GM23248 (cell line): ENCODE data around the gene IMPACT. TPM values are rescaled to one million over a fixed set of nuclear protein-coding genes. Genes with fewer than 3 reads are reported as not detected.

Experiments
- DNase-seq: peaks from one replicate; pipeline ENCODE4 v3.0.0-alpha.2; 2015
- H2AFZ ChIP-seq: fragments of 200-600 bp; sonication (generic); 2 replicates; pipeline ENCODE4 v1.6.1; 2016; ENCODE audit warnings: antibody characterized with exemption
- H3F3A ChIP-seq: fragments of 200-600 bp; sonication (generic); 2 replicates; pipeline ENCODE4 v1.6.1; 2016; ENCODE audit warnings: mild to moderate bottlenecking, antibody characterized with exemption, mixed run types; ENCODE audit not compliant: insufficient read depth
- H3K27ac ChIP-seq: fragments of 200-600 bp; sonication (generic); 2 replicates; pipeline ENCODE4 v1.5.1; 2016; ENCODE audit warnings: mild to moderate bottlenecking
- H3K27me3 ChIP-seq: fragments of 200-600 bp; sonication (generic); replicated peaks from 2 replicates; pipeline ENCODE4 v1.6.1; 2016; ENCODE audit warnings: mild to moderate bottlenecking; ENCODE audit not compliant: insufficient read depth
- H3K36me3 ChIP-seq: fragments of 200-600 bp; sonication (generic); 2 replicates; pipeline ENCODE4 v1.6.1; 2016; ENCODE audit warnings: low read depth, mild to moderate bottlenecking
- H3K4me1 ChIP-seq: fragments of 200-600 bp; sonication (generic); 2 replicates; pipeline ENCODE4 v1.6.1; 2016; ENCODE audit warnings: mild to moderate bottlenecking; ENCODE audit not compliant: insufficient read depth
- H3K4me2 ChIP-seq: fragments of 200-600 bp; sonication (generic); one replicate; pipeline ENCODE4 v1.6.1; 2016; ENCODE audit warnings: mild to moderate bottlenecking; ENCODE audit not compliant: unreplicated experiment
- H3K4me3 ChIP-seq: fragments of 200-600 bp; sonication (generic); 2 replicates; pipeline ENCODE4 v1.5.1; 2016; ENCODE audit warnings: mild to moderate bottlenecking
- H3K79me2 ChIP-seq: fragments of 200-600 bp; sonication (generic); 2 replicates; pipeline ENCODE4 v1.6.1; 2016; ENCODE audit warnings: mild to moderate bottlenecking; ENCODE audit not compliant: insufficient read depth
- H3K9ac ChIP-seq: fragments of 200-600 bp; sonication (generic); 2 replicates; pipeline ENCODE4 v1.6.1; 2016; ENCODE audit warnings: mild to moderate bottlenecking
- H3K9me2 ChIP-seq: fragments of 200-600 bp; sonication (generic); 2 replicates; pipeline ENCODE4 v1.6.1; 2016; ENCODE audit warnings: mixed run types, mild to moderate bottlenecking, moderate library complexity; ENCODE audit not compliant: insufficient read depth
- H3K9me3 ChIP-seq: fragments of 200-600 bp; sonication (generic); one replicate; pipeline ENCODE4 v1.6.1; 2017; ENCODE audit warnings: low read depth
- H4K20me1 ChIP-seq: fragments of 200-600 bp; sonication (generic); 2 replicates; pipeline ENCODE4 v1.6.0; 2016; ENCODE audit not compliant: insufficient read depth
- EZH2 ChIP-seq: fragments of 200-600 bp; sonication (generic); IDR thresholded peaks from 2 replicates; pipeline ENCODE4 v1.6.1; 2018; ENCODE audit warnings: antibody characterized with exemption, mild to moderate bottlenecking; ENCODE audit not compliant: insufficient read depth, poor library complexity, severe bottlenecking
- EZH2phosphoT487 ChIP-seq: fragments of 200-600 bp; sonication (generic); IDR thresholded peaks from 2 replicates; pipeline ENCODE4 v1.6.1; 2018; ENCODE audit warnings: antibody characterized with exemption, moderate library complexity, mild to moderate bottlenecking, low read depth; ENCODE audit not compliant: insufficient read depth
- WGBS, 2 experiments: methylation state at CpG; one replicate each; pipeline ENCODE4 v1.1.6; 2015 to 2017; ENCODE audit warnings: low lambda C conversion rate in 2 of 2, low coverage in 1 of 2; ENCODE audit errors: missing lambda C conversion rate in 2 of 2; 5-methylcytosine and 5-hydroxymethylcytosine counted together
- in situ Hi-C: fragments of 300-500 bp; cut with MboI; formaldehyde crosslinking; loops from 2 replicates; pipeline ENCODE4 v1.15.0; 2020
- polyA plus RNA-seq: library from polyadenylated mRNA; unstranded; fragments of >200 nt; fragmentation: Nextera tagmentation; extraction: Ambion mirVana; gene quantifications from 2 replicates; pipeline ENCODE4 v1.2.1, GENCODE V29; 2016
- total RNA-seq: library from RNA; depleted of rRNA; stranded (reverse); fragments of >200 nt; shearing (Covaris generic); gene quantifications from 2 replicates; pipeline ENCODE4 v1.2.3, GENCODE V29; 2014

The IMPACT gene
- total and polyA plus RNA-seq, 2 experiments from 2014 or later, result 43.2 to 61.5 TPM

DNA sequence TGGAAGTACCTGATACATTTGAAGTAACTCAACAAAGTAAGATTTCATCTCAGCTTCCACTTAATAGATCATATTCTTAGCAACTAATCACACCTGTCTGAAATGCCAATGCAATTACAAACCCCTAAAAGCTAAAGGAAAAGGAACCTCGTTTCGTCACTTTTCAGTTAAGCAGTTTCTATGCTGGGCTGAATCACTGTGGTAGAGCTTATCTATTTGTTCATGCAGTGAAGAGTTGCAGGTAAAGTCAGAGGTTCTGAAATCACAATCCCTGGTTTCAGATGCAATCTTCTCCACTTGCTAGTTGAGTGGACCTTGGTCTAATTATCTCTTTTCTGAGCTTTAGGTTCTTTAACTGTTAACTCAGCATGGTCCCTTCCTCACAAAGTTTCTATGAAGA is 40.3 kb downstream of the IMPACT start:
- Histone ChIP-seq H3K27me3 (no peaks in the 10 kb centered on the region), H3K4me1 (no peaks in the 10 kb centered on the region), H3K27ac (no peak overlapping the region), H3K4me2 (no peak overlapping the region), H3K9me3 (no peaks in the 10 kb centered on the region), H3K4me3 (no peak overlapping the region), H4K20me1 (no peaks in the 10 kb centered on the region), H3F3A (no peaks in the 10 kb centered on the region), H3K9ac (no peak overlapping the region), H3K36me3 (no peaks in the 10 kb centered on the region), H3K9me2 (no peaks in the 10 kb centered on the region), H2AFZ (no peak overlapping the region), H3K79me2 (no peaks in the 10 kb centered on the region)
- 29 to 36% methylated on average over 2 of the region's 2 CpGs for WGBS, 2 experiments
- in situ Hi-C loops, result no loop called here
- TF ChIP-seq EZH2 (no peak), EZH2phosphoT487 (no peak)
- DNase-seq, result no peak

GRCh38 chr18:24470022-24470618 is 43.6 kb downstream of the IMPACT start:
- WGBS, 2 experiments, result 86 to 94% methylated on average over 3 of the region's 3 CpGs

DNA sequence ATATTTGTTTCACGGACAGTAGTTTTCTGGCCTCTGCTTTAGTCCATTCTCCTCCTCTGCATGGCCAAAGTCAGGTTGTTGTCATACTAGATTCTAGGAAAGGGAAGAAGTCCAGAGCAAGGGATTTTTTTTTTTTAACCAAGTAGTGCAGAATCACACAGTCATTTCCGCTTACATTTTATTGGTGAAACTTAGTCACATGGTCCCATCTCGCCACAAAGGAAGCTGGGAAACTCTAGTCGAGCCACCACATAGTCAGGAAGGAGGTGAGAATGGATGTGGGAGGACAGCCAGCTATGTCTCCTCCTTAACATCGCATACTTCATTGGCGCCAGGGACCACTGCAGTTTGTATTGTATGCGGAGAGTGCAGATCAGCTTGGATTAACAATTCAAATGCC is 44.3 kb downstream of the IMPACT start:
- Histone ChIP-seq H3K79me2 (no peaks in the 10 kb centered on the region), H3F3A (no peaks in the 10 kb centered on the region), H2AFZ (no peak overlapping the region), H3K4me1 (no peaks in the 10 kb centered on the region), H3K27ac (no peak overlapping the region), H3K9me2 (no peaks in the 10 kb centered on the region), H3K4me2 (no peak overlapping the region), H3K36me3 (no peaks in the 10 kb centered on the region), H3K9me3 (no peaks in the 10 kb centered on the region), H3K27me3 (no peaks in the 10 kb centered on the region), H4K20me1 (no peaks in the 10 kb centered on the region), H3K4me3 (no peak overlapping the region), H3K9ac (no peak overlapping the region)
- DNase-seq, result no peak
- in situ Hi-C loops, result no loop called here
- 88 to 90% methylated on average over 7 of the region's 7 CpGs for WGBS, 2 experiments
- no peak for TF ChIP-seq EZH2
- no peak for TF ChIP-seq EZH2phosphoT487

More at GRCh38 chr18:24470022-24470618, 43.6 kb downstream of the IMPACT start:
- Histone ChIP-seq H3K9me2 (no peaks in the 10 kb centered on the region), H3K27me3 (no peaks in the 10 kb centered on the region), H2AFZ (no peak overlapping the region), H3K79me2 (no peaks in the 10 kb centered on the region), H4K20me1 (no peaks in the 10 kb centered on the region), H3K27ac (no peak overlapping the region), H3K4me3 (no peak overlapping the region), H3K36me3 (no peaks in the 10 kb centered on the region), H3K4me2 (no peak overlapping the region), H3F3A (no peaks in the 10 kb centered on the region), H3K9me3 (no peaks in the 10 kb centered on the region), H3K4me1 (no peaks in the 10 kb centered on the region), H3K9ac (no peak overlapping the region)
- TF ChIP-seq EZH2phosphoT487, result no peak
- no peak for TF ChIP-seq EZH2
- in situ Hi-C loops, result no loop called here
- no peak for DNase-seq

DNA sequence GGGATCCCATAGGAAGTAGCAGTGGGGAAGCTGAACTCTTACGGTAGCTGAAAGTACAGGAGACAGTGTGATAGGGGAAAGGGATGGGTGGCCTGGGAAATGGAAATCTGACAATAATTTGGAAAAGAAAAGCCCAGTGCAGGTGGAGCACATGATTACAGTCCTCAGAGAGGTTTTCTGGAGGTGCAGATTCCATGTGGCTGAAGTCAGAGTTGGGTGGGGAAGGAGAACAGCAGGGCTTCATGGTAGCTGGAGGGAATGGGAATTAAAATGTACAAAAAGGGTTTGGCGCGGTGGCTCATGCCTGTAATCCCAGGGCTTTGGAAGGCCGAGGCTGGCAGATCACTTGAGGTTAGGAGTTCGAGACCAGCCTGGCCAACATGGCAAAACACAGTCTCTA is 46.1 kb downstream of the IMPACT start:
- no peaks in the 10 kb centered on the region for H3K4me1 ChIP-seq
- H3K79me2 ChIP-seq, result no peaks in the 10 kb centered on the region
- H2AFZ ChIP-seq, result no peak overlapping the region
- 87 to 94% methylated on average over 5 of the region's 5 CpGs for WGBS, 2 experiments
- H3F3A ChIP-seq, result no peaks in the 10 kb centered on the region
- H4K20me1 ChIP-seq, result no peaks in the 10 kb centered on the region
- no peaks in the 10 kb centered on the region for H3K27me3 ChIP-seq
- H3K36me3 ChIP-seq, result no peaks in the 10 kb centered on the region
- no peaks in the 10 kb centered on the region for H3K9me2 ChIP-seq
- H3K27ac ChIP-seq, result no peak overlapping the region
- H3K9ac ChIP-seq, result no peak overlapping the region
- no peak overlapping the region for H3K4me2 ChIP-seq
- in situ Hi-C loops, result no loop called here
- no peaks in the 10 kb centered on the region for H3K9me3 ChIP-seq
- H3K4me3 ChIP-seq, result no peak overlapping the region
- TF ChIP-seq EZH2phosphoT487 (no peak), EZH2 (no peak)
- DNase-seq, result no peak

GRCh38 chr18:24474406-24474805 is 47.9 kb downstream of the IMPACT start:
- Histone ChIP-seq H3K79me2 (no peaks in the 10 kb centered on the region), H3F3A (no peaks in the 10 kb centered on the region), H3K9me3 (no peaks in the 10 kb centered on the region), H3K4me3 (no peak overlapping the region), H4K20me1 (no peaks in the 10 kb centered on the region), H3K9me2 (no peaks in the 10 kb centered on the region), H2AFZ (no peak overlapping the region), H3K36me3 (no peaks in the 10 kb centered on the region), H3K4me1 (no peaks in the 10 kb centered on the region), H3K27me3 (no peaks in the 10 kb centered on the region), H3K9ac (no peak overlapping the region), H3K4me2 (no peak overlapping the region), H3K27ac (no peak overlapping the region)
- no peak for TF ChIP-seq EZH2
- no peak for TF ChIP-seq EZH2phosphoT487
- no peak for DNase-seq
- in situ Hi-C loops, result no loop called here
- WGBS, 2 experiments, result 19 to 37% methylated on average over 2 of the region's 2 CpGs
